CD4-positive, alpha-beta T cell treated with Interleukin-2 at 100 ng/mL for 4 hours (primary cell): ENCODE measurements around the gene CTNNA2.

Experiments
- DNase-seq: peaks from one replicate; pipeline ENCODE4 v3.0.0-alpha.2; 2020; ENCODE audit warnings: low spot score

Gene CTNNA2

GRCh38 chr2:80330527-80331450 is 817.9 kb downstream of the CTNNA2 start:
- DNase-seq, result no peak

- DNase-seq, result no peak
Observed at GRCh38 chr2:80333886-80334285, 821.0 kb downstream of the CTNNA2 start.

- no peak for DNase-seq
Observed at GRCh38 chr2:80335411-80335810, 822.6 kb downstream of the CTNNA2 start.

GRCh38 chr2:80338794-80339193 is 825.9 kb downstream of the CTNNA2 start:
- no peak for DNase-seq

GRCh38 chr2:80340022-80340421 is 827.2 kb downstream of the CTNNA2 start:
- DNase-seq, result no peak

- no peak for DNase-seq
Observed at GRCh38 chr2:80348078-80348477, 835.2 kb downstream of the CTNNA2 start.

- DNase-seq, result no peak
Observed at GRCh38 chr2:80348953-80349352, 836.1 kb downstream of the CTNNA2 start.

- DNase-seq, result no peak
Observed at GRCh38 chr2:80351231-80351630, 838.4 kb downstream of the CTNNA2 start.

GRCh38 chr2:80354858-80355257 is 842.0 kb downstream of the CTNNA2 start:
- no peak for DNase-seq

GRCh38 chr2:80361904-80362303 is 849.1 kb downstream of the CTNNA2 start:
- DNase-seq, result no peak

GRCh38 chr2:80363330-80363729 is 850.5 kb downstream of the CTNNA2 start:
- DNase-seq, result no peak

- DNase-seq, result no peak
Observed at GRCh38 chr2:80363791-80364349, 851.0 kb downstream of the CTNNA2 start.

GRCh38 chr2:80364524-80365212 is 851.8 kb downstream of the CTNNA2 start:
- no peak for DNase-seq

GRCh38 chr2:80365762-80366161 is 852.9 kb downstream of the CTNNA2 start:
- no peak for DNase-seq

GRCh38 chr2:80370375-80371009 is 857.6 kb downstream of the CTNNA2 start:
- DNase-seq, result no peak

GRCh38 chr2:80374105-80374504 is 861.3 kb downstream of the CTNNA2 start:
- DNase-seq, result no peak

- no peak for DNase-seq
Observed at GRCh38 chr2:80377071-80377470, 864.2 kb downstream of the CTNNA2 start.

GRCh38 chr2:80380736-80381135 is 867.9 kb downstream of the CTNNA2 start:
- DNase-seq, result no peak

GRCh38 chr2:80381666-80382065 is 868.8 kb downstream of the CTNNA2 start:
- DNase-seq, result no peak

- DNase-seq, result no peak
Observed at GRCh38 chr2:80392441-80392840, 879.6 kb downstream of the CTNNA2 start.

GRCh38 chr2:80393991-80394390 is 881.1 kb downstream of the CTNNA2 start:
- no peak for DNase-seq

GRCh38 chr2:80395251-80395650 is 882.4 kb downstream of the CTNNA2 start:
- no peak for DNase-seq

- DNase-seq, result no peak
Observed at GRCh38 chr2:80396276-80396675, 883.4 kb downstream of the CTNNA2 start.
